Endothelial cell of umbilical vein (primary cell): Measurements from ENCODE around the gene SLC1A7. TPM values are rescaled to one million over a fixed set of nuclear protein-coding genes. Genes with fewer than 3 reads are reported as not detected.

Experiments used
- BruUV-seq: library from RNA; stranded (reverse); fragments of 400-500 nt; replicated peaks from 2 replicates; lab custom pipeline; 2021; lab: Mats Ljungman, UMichigan
- CTCF ChIA-PET: fragments of 300-600, 350-600 bp; sonication (Branson Sonifier 250); formaldehyde crosslinking; loops from one replicate; lab custom pipeline; 2021; ENCODE audit warnings: antibody characterized with exemption, inconsistent platforms; lab: Charles Lee
- POLR2A ChIA-PET: fragments of 300-600, 350-600 bp; sonication (Branson Sonifier 250); formaldehyde crosslinking; loops from one replicate; lab custom pipeline; 2021; ENCODE audit warnings: antibody characterized with exemption, inconsistent platforms; lab: Charles Lee
- DNase-seq: peaks from one replicate; pipeline ENCODE4 v3.0.0-alpha.2; 2011; ENCODE audit warnings: low read depth, low spot score
- FAIRE-seq: peaks from 2 replicates; lab custom pipeline; 2011; peaks lifted over from hg19 to GRCh38; lab: Jason Lieb, UNC
- H2AFZ ChIP-seq: 2 replicates; pipeline ENCODE4 v1.6.0; 2012; ENCODE audit warnings: low read depth, low read length, control low read depth, inconsistent platforms
- H3K27ac ChIP-seq: 2 replicates; pipeline ENCODE4 v1.5.1; 2011; ENCODE audit warnings: low read depth, mild to moderate bottlenecking, control low read depth, low read length, moderate library complexity; ENCODE audit not compliant: insufficient read depth
- H3K27me3 ChIP-seq, 2 experiments: 2 replicates each; pipeline versions ENCODE4 v1.6.0 to v1.6.1; 2011; ENCODE audit warnings: low read length in 2 of 2, mixed read lengths in 1 of 2; ENCODE audit not compliant: control insufficient read depth in 2 of 2, insufficient read depth in 2 of 2
- H3K36me3 ChIP-seq, 2 experiments: 2 replicates in 1 of 2; 3 replicates in 1 of 2; pipeline ENCODE4 v1.5.1; 2011; ENCODE audit warnings: low read length in 2 of 2, mild to moderate bottlenecking in 1 of 2, moderate library complexity in 1 of 2; ENCODE audit not compliant: control insufficient read depth in 2 of 2, insufficient read depth in 2 of 2; ENCODE audit errors: extremely low read depth in 1 of 2
- H3K4me1 ChIP-seq: 3 replicates; pipeline ENCODE4 v1.5.1; 2011; ENCODE audit warnings: mild to moderate bottlenecking, low read length; ENCODE audit not compliant: control insufficient read depth, insufficient read depth; ENCODE audit errors: extremely low read depth
- H3K4me2 ChIP-seq: 2 replicates; pipeline ENCODE4 v1.6.1; 2011; ENCODE audit warnings: low read length, control low read depth, mixed read lengths; ENCODE audit not compliant: insufficient read depth
- H3K4me3 ChIP-seq, 3 experiments: fragments of 200-600 bp in 1 of 3; sonication (generic), shearing (Covaris generic) in 1 of 3; replicated peaks in 1 of 3; 2 replicates each; pipeline ENCODE4 v1.5.1; 2011 to 2016; ENCODE audit warnings: control low read depth in 3 of 3, low read length in 3 of 3, mild to moderate bottlenecking in 2 of 3, inconsistent platforms in 1 of 3, low read depth in 1 of 3, moderate library complexity in 1 of 3; ENCODE audit not compliant: insufficient read depth in 1 of 3
- H3K79me2 ChIP-seq: 2 replicates; pipeline ENCODE4 v1.6.0; 2012; ENCODE audit warnings: low read length, inconsistent platforms; ENCODE audit not compliant: control insufficient read depth, insufficient read depth
- H3K9ac ChIP-seq: replicated peaks from 2 replicates; pipeline ENCODE3; 2011; ENCODE audit warnings: low read length, control low read depth; ENCODE audit not compliant: insufficient read depth; ENCODE audit errors: extremely low read depth
- H3K9me1 ChIP-seq: replicated peaks from 3 replicates; pipeline ENCODE4 v1.6.0; 2011; ENCODE audit warnings: mild to moderate bottlenecking, low read length; ENCODE audit not compliant: control insufficient read depth, insufficient read depth; ENCODE audit errors: extremely low read depth
- H3K9me3 ChIP-seq: replicated peaks from 2 replicates; pipeline ENCODE4 v1.5.1; 2012; ENCODE audit warnings: low read length, inconsistent platforms; ENCODE audit not compliant: control insufficient read depth, insufficient read depth
- H4K20me1 ChIP-seq: replicated peaks from 2 replicates; pipeline ENCODE3; 2011; ENCODE audit warnings: mild to moderate bottlenecking, low read length; ENCODE audit not compliant: control insufficient read depth, insufficient read depth; ENCODE audit errors: extremely low read depth
- EZH2 ChIP-seq: IDR thresholded peaks from 2 replicates; pipeline ENCODE4 v1.6.1; 2012; ENCODE audit warnings: borderline replicate concordance, low read depth, mild to moderate bottlenecking, moderate library complexity, low read length, inconsistent platforms; ENCODE audit not compliant: severe bottlenecking
- GATA2 ChIP-seq: IDR thresholded peaks from 2 replicates; pipeline ENCODE4 v1.7.0; 2011; ENCODE audit warnings: low read depth, mild to moderate bottlenecking, moderate library complexity, mixed read lengths, low read length; ENCODE audit not compliant: insufficient read length, insufficient read depth
- JUN ChIP-seq: IDR thresholded peaks from 2 replicates; pipeline ENCODE4 v1.6.1; 2011; ENCODE audit warnings: borderline replicate concordance, low read depth; ENCODE audit not compliant: insufficient read length, insufficient read depth
- MAX ChIP-seq: IDR thresholded peaks from 2 replicates; pipeline ENCODE4 v1.6.1; 2011; ENCODE audit not compliant: insufficient read depth, insufficient read length
- MYC ChIP-seq: IDR thresholded peaks from one replicate; pipeline ENCODE4 v1.6.1; 2011; ENCODE audit warnings: mild to moderate bottlenecking, low read depth, low read length
- POLR2A ChIP-seq: IDR thresholded peaks from 2 replicates; pipeline ENCODE4 v1.6.1; 2012; ENCODE audit warnings: low read depth, mild to moderate bottlenecking, control low read depth, low read length
- POLR2AphosphoS5 ChIP-seq: IDR thresholded peaks from 2 replicates; pipeline ENCODE4 v1.6.1; 2012; ENCODE audit warnings: low read depth, mild to moderate bottlenecking, control low read depth, low read length, moderate library complexity; ENCODE audit not compliant: insufficient read depth
- dilution Hi-C: fragments of 300-500 bp; cut with MboI; formaldehyde crosslinking; loops from one replicate; pipeline ENCODE4 v1.15.0; 2019; ENCODE audit warnings: low sequenced_read_pairs; ENCODE audit not compliant: extremely low pct_ligation_motif_present
- intact Hi-C: fragments of 100-400 bp; cut with micrococcal nuclease; formaldehyde crosslinking; loops from one replicate; pipeline ENCODE4 v1.10.0; 2022
- polyA plus RNA-seq, 4 experiments: library from polyadenylated mRNA; depleted of rRNA in 3 of 4; stranded (reverse) in 3 of 4; unstranded in 1 of 4; fragments of >200 nt; gene quantifications; 2 replicates each; pipeline versions ENCODE4 v1.2.1 to v1.2.3, GENCODE V29; 2011 to 2012; ENCODE audit warnings: missing spikeins in 1 of 4
- total RNA-seq: library from RNA; stranded (reverse); gene quantifications from 2 replicates; pipeline ENCODE4 v1.2.3, GENCODE V29; 2021
- TF ChIP-seq, protein P1 (sequence below), 2 donors: IDR thresholded peaks; 1 replicate in 1 of 2; 2 replicates in 1 of 2; pipeline ENCODE4 v1.5.1; 2011; ENCODE audit warnings: low read length in 2 of 2, mild to moderate bottlenecking in 2 of 2, moderate library complexity in 2 of 2, control low read depth in 1 of 2, inconsistent platforms in 1 of 2, low read depth in 1 of 2; ENCODE audit not compliant: insufficient read depth in 1 of 2; ENCODE audit errors: extremely low read depth in 1 of 2

The SLC1A7 gene
- total and polyA plus RNA-seq, 2 donors (not counting 3 experiments of a cell fraction or from before 2014, with no cell fraction given): not detected

DNA sequence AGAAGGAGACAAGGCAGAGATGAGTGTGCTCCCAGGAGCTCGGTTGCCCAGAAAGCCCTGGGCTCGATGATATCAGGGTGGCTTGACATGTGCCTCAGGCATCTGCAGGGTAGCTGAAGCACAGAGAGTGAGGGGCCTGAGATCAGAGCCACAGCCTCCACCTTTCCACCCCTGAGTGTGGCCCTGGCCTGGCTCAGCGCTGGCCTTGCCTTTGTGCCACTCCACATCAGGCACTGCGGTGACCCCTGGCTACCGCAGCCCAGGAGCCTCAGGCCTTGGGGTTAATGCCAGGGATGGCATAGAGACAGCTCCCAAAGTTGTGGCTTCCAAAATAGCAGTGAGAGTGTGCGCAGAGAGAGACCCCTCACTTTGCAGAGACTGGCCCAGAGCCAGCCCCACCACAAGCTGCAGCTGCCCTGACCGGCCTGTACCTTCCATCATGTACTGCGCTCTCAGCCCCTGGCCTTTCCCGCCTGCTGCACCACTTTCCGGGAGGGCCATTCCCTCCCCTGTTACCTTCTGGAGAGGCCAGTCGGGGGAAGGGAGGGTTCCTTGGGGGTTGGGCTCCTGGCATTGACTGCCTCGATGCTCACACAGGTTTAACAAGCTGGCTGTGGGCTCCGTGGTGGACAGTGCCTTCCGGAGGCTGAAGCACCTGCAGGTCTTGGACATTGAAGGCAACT is 60.9 kb downstream of the SLC1A7 start:
- ChIA-PET CTCF (interaction anchor here (1.3 kb wide), 1 partner anchor 24 kb away, joined by 3 read pairs; no protein-coding TSS in a partner anchor), POLR2A (no interaction called here)
- H3K27me3 ChIP-seq: no peaks in the 10 kb centered on the region
- no peaks in the 10 kb centered on the region for H3K79me2 ChIP-seq
- no peaks in the 10 kb centered on the region for H3K9me1 ChIP-seq
- dilution Hi-C loops (no loop called here), intact Hi-C loops (no loop called here)
- H2AFZ ChIP-seq: no peak overlapping the region
- H3K27ac ChIP-seq: no peak overlapping the region
- no peaks in the 10 kb centered on the region for H3K36me3 ChIP-seq
- TF ChIP-seq POLR2AphosphoS5: no peak
- no peak for TF ChIP-seq GATA2
- no peak for TF ChIP-seq EZH2
- no peak for TF ChIP-seq MAX
- no peak for TF ChIP-seq JUN
- TF ChIP-seq MYC: no peak
- TF ChIP-seq, protein P1, sequence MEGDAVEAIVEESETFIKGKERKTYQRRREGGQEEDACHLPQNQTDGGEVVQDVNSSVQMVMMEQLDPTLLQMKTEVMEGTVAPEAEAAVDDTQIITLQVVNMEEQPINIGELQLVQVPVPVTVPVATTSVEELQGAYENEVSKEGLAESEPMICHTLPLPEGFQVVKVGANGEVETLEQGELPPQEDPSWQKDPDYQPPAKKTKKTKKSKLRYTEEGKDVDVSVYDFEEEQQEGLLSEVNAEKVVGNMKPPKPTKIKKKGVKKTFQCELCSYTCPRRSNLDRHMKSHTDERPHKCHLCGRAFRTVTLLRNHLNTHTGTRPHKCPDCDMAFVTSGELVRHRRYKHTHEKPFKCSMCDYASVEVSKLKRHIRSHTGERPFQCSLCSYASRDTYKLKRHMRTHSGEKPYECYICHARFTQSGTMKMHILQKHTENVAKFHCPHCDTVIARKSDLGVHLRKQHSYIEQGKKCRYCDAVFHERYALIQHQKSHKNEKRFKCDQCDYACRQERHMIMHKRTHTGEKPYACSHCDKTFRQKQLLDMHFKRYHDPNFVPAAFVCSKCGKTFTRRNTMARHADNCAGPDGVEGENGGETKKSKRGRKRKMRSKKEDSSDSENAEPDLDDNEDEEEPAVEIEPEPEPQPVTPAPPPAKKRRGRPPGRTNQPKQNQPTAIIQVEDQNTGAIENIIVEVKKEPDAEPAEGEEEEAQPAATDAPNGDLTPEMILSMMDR (IDR thresholded peaks at IDR 0.05; ENCODE audit: extremely low read depth in 1 of 2, insufficient read depth in 1 of 2, low read depth in 1 of 2, low read length in 2 of 2): no peak
- no peak for TF ChIP-seq POLR2A
- no peaks in the 10 kb centered on the region for H3K4me1 ChIP-seq
- H3K9me3 ChIP-seq: no peaks in the 10 kb centered on the region
- H3K4me3 ChIP-seq: no peak overlapping the region
- H3K4me2 ChIP-seq: no peak overlapping the region
- no peaks in the 10 kb centered on the region for H4K20me1 ChIP-seq
- no peak overlapping the region for H3K9ac ChIP-seq
- FAIRE-seq: no peak
- no TSS peak for BruUV-seq
- DNase-seq: no peak
